ENCODE measurements around the gene TTC29.

- TF ChIP-seq CTCF (conservative IDR thresholded peaks at IDR 0.05) (no peak), ZFX (IDR thresholded peaks at IDR 0.05) (no peak)
Measured at GRCh38 chr4:146742416-146742815, 203.2 kb downstream of the TTC29 start.
